H1 (cell line): Measurements from ENCODE around the gene TIMM23. TPM values are rescaled to one million over a fixed set of nuclear protein-coding genes. Genes with fewer than 3 reads are reported as not detected.

Source experiments
- CBX8 ChIP-seq: fragments of 300-800, 300-1000 bp; sonication (generic); IDR thresholded peaks from 2 replicates; pipeline ENCODE4 v1.7.1; 2016; ENCODE audit warnings: low read depth, low read length, borderline replicate concordance
- CHD7 ChIP-seq: fragments of 300-600 bp; sonication (generic); IDR thresholded peaks from 2 replicates; pipeline ENCODE4 v1.7.1; 2012; ENCODE audit warnings: low read length, moderate library complexity, mild to moderate bottlenecking, inconsistent platforms; ENCODE audit not compliant: insufficient replicate concordance
- E2F6 ChIP-seq: IDR thresholded peaks from 2 replicates; pipeline ENCODE4 v1.6.1; 2012; ENCODE audit warnings: inconsistent platforms
- KDM5A ChIP-seq: fragments of 200-600 bp; IDR thresholded peaks from 2 replicates; pipeline ENCODE4 v1.7.1; 2012; ENCODE audit warnings: mild to moderate bottlenecking, low read length, inconsistent platforms, mixed read lengths
- MAX ChIP-seq: IDR thresholded peaks from 2 replicates; pipeline ENCODE4 v1.6.1; 2012; ENCODE audit warnings: inconsistent platforms
- RNF2 ChIP-seq: fragments of 200-900, 300-1000 bp; sonication (generic); IDR thresholded peaks from 2 replicates; pipeline ENCODE4 v1.7.1; 2016; ENCODE audit warnings: borderline replicate concordance, low read depth, mild to moderate bottlenecking, antibody characterized with exemption, low read length; ENCODE audit not compliant: poor library complexity, severe bottlenecking; ENCODE audit errors: missing control alignments
- SIN3A ChIP-seq, 2 experiments: IDR thresholded peaks in 1 of 2; conservative IDR thresholded peaks in 1 of 2; 2 replicates each; pipeline ENCODE4 v1.6.1; 2011 to 2012; ENCODE audit warnings: low read length in 2 of 2, improper control_type of control experiment in 1 of 2, low read depth in 1 of 2, mild to moderate bottlenecking in 1 of 2
- TAF7 ChIP-seq: optimal IDR thresholded peaks from 2 replicates; pipeline ENCODE3; 2011; ENCODE audit warnings: low read depth, mild to moderate bottlenecking, inconsistent platforms, low read length, moderate library complexity, borderline replicate concordance
- polyA plus RNA-seq, 7 experiments: library from polyadenylated mRNA; depleted of rRNA in 3 of 7; stranded (reverse) in 5 of 7; unstranded in 2 of 7; fragments of >200 nt in 5 of 7; fragments of 200-250 nt in 2 of 7; gene quantifications; 1 replicate in 5 of 7; 2 replicates in 1 of 7; 4 replicates in 1 of 7; pipeline versions ENCODE4 v1.2.1 to v1.2.3, GENCODE V29; 2011 to 2013; ENCODE audit warnings: missing spikeins in 2 of 7, mixed read lengths in 2 of 7
- total RNA-seq: library from RNA; stranded (reverse); fragmentation: NEBNext Ultra II Directional; extraction: Animal tissue kit (Norgen Biotek cat#: 25700); gene quantifications from 2 replicates; pipeline ENCODE4 v1.2.1, GENCODE V29; 2021

Gene TIMM23
- total and polyA plus RNA-seq, 2 of the 8 experiments (the other 6 are each of a cell fraction or from before 2014, with no cell fraction given) = 101 to 130 TPM

GRCh38 chr10:46019177-46019528, 46.9 kb downstream of the TIMM23 start (continued):
- no peak for TF ChIP-seq CHD7
- no peak for TF ChIP-seq KDM5A
- no peak for TF ChIP-seq CBX8
- TF ChIP-seq E2F6 = no peak
- TF ChIP-seq MAX = no peak
- no peak for TF ChIP-seq SIN3A (conservative IDR thresholded peaks at IDR 0.05 in 1 of 2, IDR thresholded peaks at IDR 0.05 in 1 of 2; ENCODE audit: low read depth in 1 of 2, low read length in 2 of 2)
- no peak for TF ChIP-seq TAF7
- TF ChIP-seq RNF2 = no peak
